Neural cell (in vitro differentiated cells): ENCODE measurements around the gene IFT122. TPM values are rescaled to one million over a fixed set of nuclear protein-coding genes. Genes with fewer than 3 reads are reported as not detected.

Source experiments
- H2AFZ ChIP-seq: fragments of 200-600, 300-800 bp; sonication (generic), shearing (Covaris generic); 2 replicates; pipeline ENCODE4 v1.6.0; 2014; ENCODE audit warnings: low read depth, mild to moderate bottlenecking, antibody characterized with exemption, low read length, moderate library complexity
- H3F3A ChIP-seq: fragments of 200-600 bp; shearing (Covaris generic); 2 replicates; pipeline ENCODE4 v1.6.1; 2016; ENCODE audit warnings: mild to moderate bottlenecking, moderate library complexity, mixed read lengths, antibody characterized with exemption, low read length; ENCODE audit not compliant: insufficient read depth, poor library complexity, severe bottlenecking
- H3K27ac ChIP-seq: fragments of 200-600, 300-800 bp; sonication (generic), shearing (Covaris generic); 2 replicates; pipeline ENCODE4 v1.5.1; 2014; ENCODE audit warnings: mild to moderate bottlenecking, low read length, moderate library complexity
- H3K27me3 ChIP-seq: fragments of 300-800, 200-600 bp; sonication (generic), shearing (Covaris generic); 2 replicates; pipeline ENCODE4 v1.6.0; 2014; ENCODE audit warnings: mild to moderate bottlenecking, low read depth, low read length, moderate library complexity; ENCODE audit not compliant: insufficient read depth
- H3K36me3 ChIP-seq: fragments of 300-800, 200-600 bp; sonication (generic), shearing (Covaris generic); 2 replicates; pipeline ENCODE4 v1.5.1; 2014; ENCODE audit warnings: mild to moderate bottlenecking, antibody characterized with exemption, low read length, moderate library complexity; ENCODE audit not compliant: insufficient read depth
- H3K4me2 ChIP-seq: fragments of 300-800, 200-600 bp; sonication (generic), shearing (Covaris generic); 2 replicates; pipeline ENCODE4 v1.6.0; 2014; ENCODE audit warnings: mild to moderate bottlenecking, low read length
- H3K4me3 ChIP-seq: fragments of 300-800, 200-600 bp; sonication (generic), shearing (Covaris generic); 2 replicates; pipeline ENCODE4 v1.5.1; 2014; ENCODE audit warnings: mild to moderate bottlenecking, low read length, moderate library complexity
- H3K79me2 ChIP-seq: fragments of 200-600 bp; shearing (Covaris generic); replicated peaks from 2 replicates; pipeline ENCODE4 v1.6.0; 2014; ENCODE audit warnings: mild to moderate bottlenecking, low read length, moderate library complexity; ENCODE audit not compliant: insufficient read depth
- H3K9ac ChIP-seq: fragments of 300-800, 200-600 bp; sonication (generic), shearing (Covaris generic); 2 replicates; pipeline ENCODE4 v1.6.1; 2016; ENCODE audit warnings: mild to moderate bottlenecking, low read length, mixed read lengths
- H3K9me2 ChIP-seq: fragments of 200-600 bp; shearing (Covaris generic); 2 replicates; pipeline ENCODE4 v1.6.1; 2016; ENCODE audit warnings: mild to moderate bottlenecking, low read length, mixed read lengths; ENCODE audit not compliant: insufficient read depth
- H3K9me3 ChIP-seq: fragments of 200-600, 300-800 bp; sonication (generic), shearing (Covaris generic); 2 replicates; pipeline ENCODE4 v1.6.1; 2016; ENCODE audit warnings: mild to moderate bottlenecking, mixed run types, low read length, moderate library complexity, mixed read lengths
- H4K20me1 ChIP-seq: fragments of 200-600 bp; shearing (Covaris generic); 2 replicates; pipeline ENCODE4 v1.6.1; 2016; ENCODE audit warnings: mild to moderate bottlenecking, mixed run types; ENCODE audit not compliant: insufficient read depth
- CTCF ChIP-seq: fragments of 450-650 bp; IDR thresholded peaks from 2 replicates; pipeline ENCODE4 v1.5.1; 2014; ENCODE audit warnings: antibody characterized with exemption, mild to moderate bottlenecking, moderate library complexity; ENCODE audit not compliant: poor library complexity, severe bottlenecking
- EP300 ChIP-seq: fragments of 450-650 bp; conservative IDR thresholded peaks from 2 replicates; pipeline ENCODE4 v1.6.1; 2014; ENCODE audit warnings: antibody characterized with exemption, mild to moderate bottlenecking, moderate library complexity; ENCODE audit not compliant: poor library complexity, severe bottlenecking
- EZH2 ChIP-seq: fragments of 200-600, 300-800 bp; shearing (Covaris generic), sonication (generic); IDR thresholded peaks from 2 replicates; pipeline ENCODE4 v1.6.1; 2014; ENCODE audit warnings: antibody characterized with exemption, low read length, borderline replicate concordance, mild to moderate bottlenecking; ENCODE audit not compliant: insufficient read depth, poor library complexity, severe bottlenecking
- MXI1 ChIP-seq: fragments of 450-650 bp; conservative IDR thresholded peaks from 2 replicates; pipeline ENCODE4 v1.6.1; 2014; ENCODE audit warnings: antibody characterized with exemption, mild to moderate bottlenecking; ENCODE audit not compliant: poor library complexity, severe bottlenecking
- POLR2AphosphoS5 ChIP-seq: IDR thresholded peaks from 2 replicates; pipeline ENCODE4 v1.6.1; 2012
- RAD21 ChIP-seq: fragments of 450-650 bp; conservative IDR thresholded peaks from 2 replicates; pipeline ENCODE4 v1.6.1; 2014; ENCODE audit warnings: antibody characterized with exemption, mild to moderate bottlenecking, moderate library complexity
- REST ChIP-seq: IDR thresholded peaks from 2 replicates; pipeline ENCODE4 v1.6.1; 2012; ENCODE audit warnings: borderline replicate concordance
- SMC3 ChIP-seq: fragments of 450-650 bp; conservative IDR thresholded peaks from 2 replicates; pipeline ENCODE4 v1.6.1; 2014; ENCODE audit warnings: antibody characterized with exemption, mild to moderate bottlenecking, moderate library complexity; ENCODE audit not compliant: poor library complexity
- TAF1 ChIP-seq: IDR thresholded peaks from 2 replicates; pipeline ENCODE4 v1.6.1; 2012; ENCODE audit warnings: low read depth
- polyA plus RNA-seq: library from polyadenylated mRNA; depleted of rRNA; stranded (reverse); fragments of >200 nt; gene quantifications from 2 replicates; pipeline ENCODE4 v1.2.3, GENCODE V29; 2014

IFT122 gene
- polyA plus RNA-seq, 1 donor from 2014 or later: 28.3 TPM

- H3K4me3 ChIP-seq: no peak overlapping the region
- no peak overlapping the region for H3K27ac ChIP-seq
- H3K9me3 ChIP-seq: no peaks in the 10 kb centered on the region
- no peaks in the 10 kb centered on the region for H3K27me3 ChIP-seq
- H3F3A ChIP-seq: no peaks in the 10 kb centered on the region
- no peak overlapping the region for H3K4me2 ChIP-seq
- no peak for TF ChIP-seq POLR2AphosphoS5
- no peaks in the 10 kb centered on the region for H4K20me1 ChIP-seq
- H3K9ac ChIP-seq: no peak overlapping the region
- no peaks in the 10 kb centered on the region for H3K36me3 ChIP-seq
- no peaks in the 10 kb centered on the region for H3K79me2 ChIP-seq
- no peak overlapping the region for H2AFZ ChIP-seq
- H3K9me2 ChIP-seq: no peaks in the 10 kb centered on the region
These were observed 24.2 kb upstream of the IFT122 start for GRCh38 chr3:129415830-129416229.

- Histone ChIP-seq H3K36me3 (no peaks in the 10 kb centered on the region), H3K9me3 (no peaks in the 10 kb centered on the region), H3K4me2 (no peak overlapping the region), H3F3A (no peaks in the 10 kb centered on the region), H3K27me3 (no peaks in the 10 kb centered on the region), H2AFZ (no peak overlapping the region), H3K9ac (no peak overlapping the region), H3K4me3 (no peak overlapping the region), H3K79me2 (no peaks in the 10 kb centered on the region), H4K20me1 (no peaks in the 10 kb centered on the region), H3K9me2 (no peaks in the 10 kb centered on the region), H3K27ac (no peak overlapping the region)
- TF ChIP-seq POLR2AphosphoS5 (no peak), EP300 (no peak), RAD21 (no peak), TAF1 (no peak), CTCF (no peak)
These were observed 23.6 kb upstream of the IFT122 start for GRCh38 chr3:129416415-129416814.

- no peaks in the 10 kb centered on the region for H3K27me3 ChIP-seq
- no peak for TF ChIP-seq SMC3
- TF ChIP-seq TAF1: no peak
- no peak for TF ChIP-seq POLR2AphosphoS5
- TF ChIP-seq EP300: no peak
- TF ChIP-seq EZH2: no peak
- no peak for TF ChIP-seq MXI1
- no peak for TF ChIP-seq REST
- TF ChIP-seq CTCF: no peak
- TF ChIP-seq RAD21: no peak
- no peaks in the 10 kb centered on the region for H4K20me1 ChIP-seq
- no peak overlapping the region for H3K27ac ChIP-seq
- no peaks in the 10 kb centered on the region for H3K36me3 ChIP-seq
- H3K4me2 ChIP-seq: no peak overlapping the region
- H3K9me3 ChIP-seq: no peaks in the 10 kb centered on the region
- H3K79me2 ChIP-seq: no peaks in the 10 kb centered on the region
- H3F3A ChIP-seq: no peaks in the 10 kb centered on the region
- no peaks in the 10 kb centered on the region for H3K9me2 ChIP-seq
- no peak overlapping the region for H3K4me3 ChIP-seq
- H2AFZ ChIP-seq: no peak overlapping the region
- H3K9ac ChIP-seq: no peak overlapping the region
These were observed 22.7 kb upstream of the IFT122 start for GRCh38 chr3:129417326-129417725.
